DOHH2 (cell line): ENCODE measurements around the gene CUL7.

Source experiments
- H3F3A ChIP-seq: fragments of 200-600 bp; sonication (generic), shearing (Covaris generic); 2 replicates; pipeline ENCODE4 v1.6.0; 2016; ENCODE audit warnings: antibody characterized with exemption, mild to moderate bottlenecking; ENCODE audit not compliant: control insufficient read depth, insufficient read depth
- H3K27ac ChIP-seq: fragments of 200-600 bp; sonication (generic); 2 replicates; pipeline ENCODE4 v1.5.1; 2014; ENCODE audit warnings: low read depth, mild to moderate bottlenecking, low read length, moderate library complexity
- H3K27me3 ChIP-seq: fragments of 200-600 bp; sonication (generic); 2 replicates; pipeline ENCODE4 v1.6.1; 2014; ENCODE audit warnings: mild to moderate bottlenecking, low read length, mixed read lengths; ENCODE audit not compliant: control insufficient read depth
- H3K36me3 ChIP-seq: fragments of 200-600 bp; sonication (generic); 2 replicates; pipeline ENCODE4 v1.6.1; 2014; ENCODE audit warnings: mild to moderate bottlenecking, low read length, moderate library complexity, mixed read lengths; ENCODE audit not compliant: control insufficient read depth
- H3K4me1 ChIP-seq: fragments of 200-600 bp; sonication (generic); 2 replicates; pipeline ENCODE4 v1.6.1; 2014; ENCODE audit warnings: mild to moderate bottlenecking, low read length, mixed read lengths; ENCODE audit not compliant: control insufficient read depth
- H3K4me2 ChIP-seq: fragments of 200-600 bp; sonication (generic); 2 replicates; pipeline ENCODE4 v1.6.0; 2014; ENCODE audit warnings: mild to moderate bottlenecking, low read length, moderate library complexity
- H3K4me3 ChIP-seq: fragments of 200-600 bp; sonication (generic); 2 replicates; pipeline ENCODE4 v1.5.1; 2014; ENCODE audit warnings: mild to moderate bottlenecking, low read length, mixed read lengths
- H3K79me2 ChIP-seq: fragments of 200-600 bp; sonication (generic); 2 replicates; pipeline ENCODE4 v1.6.1; 2014; ENCODE audit warnings: mild to moderate bottlenecking, low read length, mixed read lengths; ENCODE audit not compliant: control insufficient read depth
- H3K9me2 ChIP-seq: fragments of 200-600 bp; sonication (generic); replicated peaks from 2 replicates; pipeline ENCODE4 v1.6.1; 2014; ENCODE audit warnings: mild to moderate bottlenecking, low read length, mixed read lengths; ENCODE audit not compliant: control insufficient read depth
- H3K9me3 ChIP-seq: fragments of 200-600 bp; sonication (generic); 2 replicates; pipeline ENCODE4 v1.6.1; 2014; ENCODE audit warnings: antibody characterized with exemption, low read length, mixed read lengths; ENCODE audit not compliant: control insufficient read depth, insufficient read depth
- H4K20me1 ChIP-seq: fragments of 200-600 bp; sonication (generic); 2 replicates; pipeline ENCODE4 v1.6.0; 2014; ENCODE audit warnings: low read depth, mild to moderate bottlenecking, antibody characterized with exemption, low read length, moderate library complexity; ENCODE audit not compliant: control insufficient read depth, insufficient read depth
- CTCF ChIP-seq: fragments of 200-600 bp; sonication (generic); IDR thresholded peaks from one replicate; pipeline ENCODE4 v1.5.1; 2014; ENCODE audit warnings: antibody characterized with exemption, mild to moderate bottlenecking, low read depth, low read length; ENCODE audit not compliant: poor library complexity, severe bottlenecking
- EZH2phosphoT487 ChIP-seq: fragments of 200-600 bp; sonication (generic); IDR thresholded peaks from 2 replicates; pipeline ENCODE4 v1.6.1; 2017; ENCODE audit warnings: borderline replicate concordance, mild to moderate bottlenecking, antibody characterized with exemption, low read length, moderate library complexity, mixed read lengths

CUL7 gene

DNA sequence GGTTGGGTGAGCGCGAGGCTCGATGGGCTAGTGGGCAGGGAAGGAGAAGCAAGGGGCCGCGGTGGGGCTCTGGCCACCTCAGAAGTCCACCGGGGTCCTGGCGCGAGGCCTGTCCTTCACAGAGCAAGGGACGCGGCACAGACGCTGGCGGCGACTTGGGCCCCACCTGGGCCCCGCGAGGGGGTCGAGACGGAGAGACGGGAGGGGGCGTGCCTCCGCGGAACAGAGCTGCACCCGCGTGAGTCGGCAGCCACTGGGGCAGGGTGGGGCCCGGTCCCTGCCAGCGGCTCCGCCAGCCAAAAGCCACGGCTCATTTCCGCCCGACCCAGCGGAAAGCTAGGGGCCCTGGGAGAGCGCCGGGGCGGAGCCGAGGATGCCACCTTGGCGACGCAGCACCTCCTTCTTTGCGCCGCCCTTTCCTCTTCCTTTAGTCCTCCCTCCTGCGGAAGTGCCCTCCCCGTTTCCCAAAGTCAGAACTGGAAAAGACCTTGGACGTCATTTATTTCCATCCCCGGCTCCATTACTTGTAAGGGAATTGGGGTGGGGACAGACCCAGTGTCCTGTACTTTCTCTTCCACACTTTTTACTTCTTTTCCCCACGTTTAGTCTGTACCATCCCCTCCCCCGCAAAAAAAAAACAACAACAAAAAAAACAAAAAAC is at the start of gene CUL7:
TSS of gene CUL7 (minus strand) at position 307 of the 661 bp plus-strand sequence. CDS start 1,063 bp downstream, outside the sequence.
- TF ChIP-seq EZH2phosphoT487: no peak
- TF ChIP-seq CTCF: peak; percentile 14
- H3K9me2 ChIP-seq: no peaks in the 10 kb centered on the region
- peak within 1 kb of the TSS; percentile 80 for H3K4me3 ChIP-seq
- H3K27ac ChIP-seq: peak within 1 kb of the TSS; percentile 33
- peaks cover 25% of the 10 kb centered on the region for H3K4me1 ChIP-seq
- peak within 1 kb of the TSS; percentile 81 for H3K4me2 ChIP-seq
- peaks cover 21% of the 10 kb centered on the region for H3K79me2 ChIP-seq
- H3F3A ChIP-seq: peaks cover 9% of the 10 kb centered on the region
- H4K20me1 ChIP-seq: no peaks in the 10 kb centered on the region
- no peaks in the 10 kb centered on the region for H3K27me3 ChIP-seq
- H3K9me3 ChIP-seq: no peaks in the 10 kb centered on the region
- peaks cover 22% of the 10 kb centered on the region for H3K36me3 ChIP-seq

- H3K27me3 ChIP-seq: peaks cover 4% of the 10 kb centered on the region; the same call in 1 of the 2 replicates
- H3K79me2 ChIP-seq: no peaks in the 10 kb centered on the region
- H3K27ac ChIP-seq: no peak overlapping the region
- H3K4me2 ChIP-seq: no peak overlapping the region
- H3K4me1 ChIP-seq: peaks cover 11% of the 10 kb centered on the region
- no peaks in the 10 kb centered on the region for H3F3A ChIP-seq
- no peaks in the 10 kb centered on the region for H3K9me3 ChIP-seq
- H3K36me3 ChIP-seq: no peaks in the 10 kb centered on the region
- no peak overlapping the region for H3K4me3 ChIP-seq
- no peaks in the 10 kb centered on the region for H3K9me2 ChIP-seq
- no peaks in the 10 kb centered on the region for H4K20me1 ChIP-seq
- no peak for TF ChIP-seq CTCF
- no peak for TF ChIP-seq EZH2phosphoT487
Observed at GRCh38 chr6:43101497-43101896, 47.8 kb upstream of the CUL7 start.

- Histone ChIP-seq H3F3A (no peaks in the 10 kb centered on the region), H3K27me3 (no peaks in the 10 kb centered on the region), H3K9me2 (no peaks in the 10 kb centered on the region), H3K36me3 (no peaks in the 10 kb centered on the region), H3K9me3 (no peaks in the 10 kb centered on the region), H3K4me2 (no peak overlapping the region), H3K4me3 (no peak overlapping the region), H3K27ac (no peak overlapping the region), H4K20me1 (no peaks in the 10 kb centered on the region), H3K79me2 (no peaks in the 10 kb centered on the region), H3K4me1 (peaks cover 18% of the 10 kb centered on the region)
- TF ChIP-seq CTCF: no peak
- no peak for TF ChIP-seq EZH2phosphoT487
Observed at GRCh38 chr6:43097502-43097901, 43.9 kb upstream of the CUL7 start.

GRCh38 chr6:43097098-43097489 is 43.4 kb upstream of the CUL7 start:
- no peaks in the 10 kb centered on the region for H3K9me3 ChIP-seq
- H3K36me3 ChIP-seq: no peaks in the 10 kb centered on the region
- peak overlapping the region; percentile 52 for H3K4me2 ChIP-seq
- H3K4me1 ChIP-seq: peaks cover 18% of the 10 kb centered on the region
- TF ChIP-seq EZH2phosphoT487 (no peak), CTCF (no peak)
- peak overlapping the region; percentile 37 for H3K4me3 ChIP-seq
- H3F3A ChIP-seq: no peaks in the 10 kb centered on the region
- no peaks in the 10 kb centered on the region for H4K20me1 ChIP-seq
- H3K27ac ChIP-seq: no peak overlapping the region
- H3K79me2 ChIP-seq: no peaks in the 10 kb centered on the region
- H3K27me3 ChIP-seq: no peaks in the 10 kb centered on the region
- no peaks in the 10 kb centered on the region for H3K9me2 ChIP-seq
